H1 (cell line): Measurements from ENCODE around the gene OSR1. TPM values are rescaled to one million over a fixed set of nuclear protein-coding genes. Genes with fewer than 3 reads are reported as not detected.

Source experiments
- CTCF ChIA-PET: fragments of 300-600 bp; sonication (Branson Sonifier 250); formaldehyde crosslinking; loops from one replicate; lab custom pipeline; 2021; ENCODE audit not compliant: partially characterized antibody; lab: Charles Lee
- POLR2A ChIA-PET: fragments of 300-600 bp; sonication (Branson Sonifier 250); formaldehyde crosslinking; loops from one replicate; lab custom pipeline; 2021; ENCODE audit warnings: inconsistent platforms; ENCODE audit not compliant: partially characterized antibody; lab: Charles Lee
- DNase-seq, 2 experiments: peaks; one replicate each; pipeline versions ENCODE4 v3.0.0 to v3.0.0-alpha.2; 2010 to 2022; ENCODE audit warnings: low spot score in 2 of 2, low read depth in 1 of 2, mixed read lengths in 1 of 2
- FAIRE-seq: peaks from 2 replicates; lab custom pipeline; 2011; peaks lifted over from hg19 to GRCh38; lab: Jason Lieb, UNC
- H2AFZ ChIP-seq: 2 replicates; pipeline ENCODE4 v1.8.1; 2012; ENCODE audit warnings: low read length, inconsistent platforms
- H2AK5ac ChIP-seq: 2 replicates; pipeline ENCODE4 v1.6.1; 2013; ENCODE audit warnings: low read depth, low read length
- H2BK120ac ChIP-seq: replicated peaks from 2 replicates; pipeline ENCODE3; 2013; ENCODE audit warnings: low read depth, low read length, inconsistent platforms
- H2BK12ac ChIP-seq: 2 replicates; pipeline ENCODE4 v1.6.1; 2013; ENCODE audit warnings: low read depth, low read length
- H2BK15ac ChIP-seq: 2 replicates; pipeline ENCODE4 v1.6.1; 2013; ENCODE audit warnings: low read length
- H2BK20ac ChIP-seq: 2 replicates; pipeline ENCODE4 v1.6.1; 2013; ENCODE audit warnings: low read length
- H2BK5ac ChIP-seq: 2 replicates; pipeline ENCODE4 v1.6.1; 2013; ENCODE audit warnings: low read depth, low read length
- H3K14ac ChIP-seq: 2 replicates; pipeline ENCODE4 v1.6.1; 2013; ENCODE audit warnings: inconsistent platforms; ENCODE audit not compliant: insufficient read length
- H3K18ac ChIP-seq: 2 replicates; pipeline ENCODE4 v1.6.1; 2013; ENCODE audit warnings: low read length; ENCODE audit errors: extremely low read depth
- H3K23ac ChIP-seq: 2 replicates; pipeline ENCODE4 v1.6.1; 2013; ENCODE audit warnings: inconsistent platforms; ENCODE audit not compliant: insufficient read length
- H3K23me2 ChIP-seq: 2 replicates; pipeline ENCODE4 v1.6.1; 2013; ENCODE audit warnings: low read depth, low read length
- H3K27ac ChIP-seq: 2 replicates; pipeline ENCODE4 v1.6.1; 2011; ENCODE audit warnings: low read depth, low read length, inconsistent platforms
- H3K27me3 ChIP-seq, 4 experiments: replicated peaks in 1 of 4; 1 replicate in 1 of 4; 2 replicates in 3 of 4; pipeline versions ENCODE4 v1.6.1 to v1.8.1; 2011 to 2013; ENCODE audit warnings: low read length in 3 of 4, mild to moderate bottlenecking in 3 of 4, inconsistent platforms in 2 of 4, mixed read lengths in 2 of 4, moderate library complexity in 1 of 4; ENCODE audit not compliant: control insufficient read depth in 3 of 4, insufficient read depth in 3 of 4; ENCODE audit errors: extremely low read depth in 1 of 4
- H3K36me3 ChIP-seq, 4 experiments: 2 replicates each; pipeline versions ENCODE4 v1.6.1 to v1.8.1; 2011 to 2013; ENCODE audit warnings: mild to moderate bottlenecking in 4 of 4, low read length in 3 of 4, moderate library complexity in 2 of 4, control low read depth in 1 of 4, inconsistent platforms in 1 of 4; ENCODE audit not compliant: insufficient read depth in 4 of 4, control insufficient read depth in 2 of 4
- H3K4ac ChIP-seq: replicated peaks from 2 replicates; pipeline ENCODE3; 2013; ENCODE audit warnings: low read length, low read depth, mixed read lengths, inconsistent platforms; ENCODE audit not compliant: insufficient read length
- H3K4me1 ChIP-seq, 4 experiments: replicated peaks in 1 of 4; 1 replicate in 1 of 4; 2 replicates in 3 of 4; pipeline versions ENCODE4 v1.6.1 to v1.8.1; 2011 to 2013; ENCODE audit warnings: low read length in 3 of 4, inconsistent platforms in 2 of 4, mixed read lengths in 1 of 4; ENCODE audit not compliant: insufficient read depth in 4 of 4, control insufficient read depth in 3 of 4
- H3K4me2 ChIP-seq, 2 experiments: 2 replicates each; pipeline versions ENCODE4 v1.6.1 to v1.8.1; 2011 to 2013; ENCODE audit warnings: low read depth in 2 of 2, low read length in 2 of 2, control low read depth in 1 of 2, inconsistent platforms in 1 of 2, mild to moderate bottlenecking in 1 of 2; ENCODE audit not compliant: insufficient read depth in 1 of 2
- H3K4me3 ChIP-seq, 4 experiments: fragments of 200-600, 300-600 bp in 1 of 4; sonication (generic), shearing (Covaris generic), sonication (Bioruptor Twin) in 1 of 4; 2 replicates each; pipeline versions ENCODE4 v1.5.1 to v1.8.1; 2011 to 2016; ENCODE audit warnings: low read length in 4 of 4, low read depth in 3 of 4, control low read depth in 2 of 4, inconsistent platforms in 2 of 4, mild to moderate bottlenecking in 2 of 4, mixed read lengths in 1 of 4, moderate library complexity in 1 of 4; ENCODE audit not compliant: insufficient read depth in 2 of 4; ENCODE audit errors: extremely low read depth in 1 of 4
- H3K56ac ChIP-seq: replicated peaks from 2 replicates; pipeline ENCODE3; 2013; ENCODE audit warnings: low read depth, mild to moderate bottlenecking, mixed read lengths, low read length, inconsistent platforms; ENCODE audit not compliant: insufficient read length
- H3K79me1 ChIP-seq: 2 replicates; pipeline ENCODE4 v1.6.1; 2013; ENCODE audit warnings: low read depth, low read length, control low read depth
- H3K79me2 ChIP-seq, 2 experiments: 2 replicates each; pipeline versions ENCODE4 v1.6.1 to v1.8.1; 2012 to 2013; ENCODE audit warnings: low read length in 2 of 2, mild to moderate bottlenecking in 2 of 2, inconsistent platforms in 1 of 2; ENCODE audit not compliant: insufficient read depth in 2 of 2, control insufficient read depth in 1 of 2
- H3K9ac ChIP-seq, 4 experiments: replicated peaks in 1 of 4; 1 replicate in 1 of 4; 2 replicates in 3 of 4; pipeline versions ENCODE4 v1.6.1 to v1.8.1; 2011 to 2013; ENCODE audit warnings: low read depth in 3 of 4, low read length in 3 of 4, control low read depth in 2 of 4, mild to moderate bottlenecking in 2 of 4, moderate library complexity in 2 of 4, inconsistent platforms in 1 of 4; ENCODE audit errors: extremely low read depth in 1 of 4
- H3K9me3 ChIP-seq, 2 experiments: 2 replicates each; pipeline versions ENCODE4 v1.6.1 to v1.8.1; 2012 to 2013; ENCODE audit warnings: mild to moderate bottlenecking in 2 of 2, moderate library complexity in 2 of 2, control low read depth in 1 of 2, inconsistent platforms in 1 of 2, low read depth in 1 of 2, low read length in 1 of 2, mixed read lengths in 1 of 2; ENCODE audit not compliant: insufficient read depth in 2 of 2
- H4K20me1 ChIP-seq, 2 experiments: replicated peaks in 1 of 2; 2 replicates each; pipeline versions ENCODE3 to v1.8.1; 2011 to 2013; ENCODE audit warnings: inconsistent platforms in 2 of 2, low read length in 2 of 2, mild to moderate bottlenecking in 1 of 2; ENCODE audit not compliant: insufficient read depth in 2 of 2, control insufficient read depth in 1 of 2
- H4K5ac ChIP-seq: 2 replicates; pipeline ENCODE4 v1.6.1; 2013; ENCODE audit warnings: low read length, low read depth, mixed read lengths, inconsistent platforms; ENCODE audit not compliant: insufficient read length
- H4K8ac ChIP-seq: 2 replicates; pipeline ENCODE4 v1.8.0; 2013; ENCODE audit warnings: mild to moderate bottlenecking, moderate library complexity, low read length, inconsistent platforms; ENCODE audit not compliant: insufficient read depth; ENCODE audit errors: extremely low read depth
- H4K91ac ChIP-seq: replicated peaks from 2 replicates; pipeline ENCODE3; 2013; ENCODE audit warnings: low read length, mixed read lengths, inconsistent platforms; ENCODE audit not compliant: insufficient read length
- BCL11A ChIP-seq, 2 experiments: IDR thresholded peaks; one replicate each; pipeline ENCODE4 v1.6.1; 2011; ENCODE audit warnings: low read depth in 2 of 2, low read length in 2 of 2, mild to moderate bottlenecking in 2 of 2
- BRCA1 ChIP-seq: IDR thresholded peaks from 2 replicates; pipeline ENCODE4 v1.6.1; 2012; ENCODE audit warnings: low read depth, low read length, improper control_type of control experiment
- CTCF ChIP-seq, 3 experiments: IDR thresholded peaks; 1 replicate in 2 of 3; 2 replicates in 1 of 3; pipeline versions ENCODE4 v1.5.1 to v1.6.1; 2011; ENCODE audit warnings: low read length in 3 of 3, mild to moderate bottlenecking in 3 of 3, inconsistent platforms in 2 of 3, low read depth in 1 of 3, moderate library complexity in 1 of 3; ENCODE audit not compliant: insufficient read depth in 1 of 3; ENCODE audit errors: control extremely low read depth in 1 of 3
- EGR1 ChIP-seq: IDR thresholded peaks from 2 replicates; pipeline ENCODE4 v1.6.1; 2011; ENCODE audit warnings: low read depth, low read length, borderline replicate concordance
- KDM4A ChIP-seq: IDR thresholded peaks from one replicate; pipeline ENCODE4 v1.7.1; 2012; ENCODE audit warnings: low read depth, mild to moderate bottlenecking, moderate library complexity, low read length, inconsistent platforms; ENCODE audit not compliant: severe bottlenecking
- PHF8 ChIP-seq: fragments of 200-600 bp; sonication (generic); conservative IDR thresholded peaks from 2 replicates; pipeline ENCODE4 v1.7.1; 2012; ENCODE audit warnings: low read depth, mild to moderate bottlenecking, inconsistent platforms, low read length, moderate library complexity
- RAD21 ChIP-seq, 2 experiments: IDR thresholded peaks in 1 of 2; conservative IDR thresholded peaks in 1 of 2; 2 replicates each; pipeline ENCODE4 v1.6.1; 2011; ENCODE audit warnings: low read depth in 2 of 2, low read length in 2 of 2, improper control_type of control experiment in 1 of 2, inconsistent platforms in 1 of 2, mild to moderate bottlenecking in 1 of 2, moderate library complexity in 1 of 2
- WGBS, 2 experiments: shearing (Covaris generic) in 1 of 2; methylation state at CpG; one replicate each; pipeline versions ENCODE4 v1.1.6 to v1.1.7; 2013 to 2015; ENCODE audit warnings: low lambda C conversion rate in 2 of 2, mixed read lengths in 2 of 2, inconsistent platforms in 1 of 2, low coverage in 1 of 2, missing lambda C conversion rate in 1 of 2; ENCODE audit not compliant: insufficient replicate concordance in 2 of 2, insufficient coverage in 1 of 2, insufficient read length in 1 of 2; ENCODE audit errors: extremely low coverage in 1 of 2, missing lambda C conversion rate in 1 of 2; 5-methylcytosine and 5-hydroxymethylcytosine counted together
- polyA plus RNA-seq, 7 experiments: library from polyadenylated mRNA; depleted of rRNA in 3 of 7; stranded (reverse) in 5 of 7; unstranded in 2 of 7; fragments of >200 nt in 5 of 7; fragments of 200-250 nt in 2 of 7; gene quantifications; 1 replicate in 5 of 7; 2 replicates in 1 of 7; 4 replicates in 1 of 7; pipeline versions ENCODE4 v1.2.1 to v1.2.3, GENCODE V29; 2011 to 2013; ENCODE audit warnings: missing spikeins in 2 of 7, mixed read lengths in 2 of 7
- total RNA-seq: library from RNA; stranded (reverse); fragmentation: NEBNext Ultra II Directional; extraction: Animal tissue kit (Norgen Biotek cat#: 25700); gene quantifications from 2 replicates; pipeline ENCODE4 v1.2.1, GENCODE V29; 2021

The OSR1 gene
- total and polyA plus RNA-seq, 2 of the 8 experiments (the other 6 are each of a cell fraction or from before 2014, with no cell fraction given), result 0.05 to 0.22 TPM

GRCh38 chr2:19319698-19320097, 38.7 kb downstream of the OSR1 start:
- H3K27me3 ChIP-seq, result no peaks in the 10 kb centered on the region
- H2BK12ac ChIP-seq, result no peak overlapping the region
- H3K56ac ChIP-seq, result no peak overlapping the region
- no peak overlapping the region for H3K4ac ChIP-seq
- H3K9ac ChIP-seq, result no peak overlapping the region
- no peak for FAIRE-seq
- peaks cover 0 to 2% of the 10 kb centered on the region in 2 experiments; a peak in 1 of 4 replicates for H3K9me3 ChIP-seq
- no peaks in the 10 kb centered on the region; the same call in 1 of the 2 replicates for H3K23me2 ChIP-seq
- no peaks in the 10 kb centered on the region for H3K36me3 ChIP-seq
- H2AK5ac ChIP-seq, result no peak overlapping the region
- POLR2A ChIA-PET, result no interaction called here
- H3K4me1 ChIP-seq, result no peaks in the 10 kb centered on the region
- WGBS, 2 experiments, result 97% methylated on average over 3 of the region's 3 CpGs; no CpG with 5 or more reads in 1 of the 2 experiments
- H4K5ac ChIP-seq, result no peak overlapping the region
- no peak overlapping the region for H3K14ac ChIP-seq
- H2BK20ac ChIP-seq, result no peak overlapping the region
- no peak overlapping the region; the same call in 1 of the 2 replicates for H2AFZ ChIP-seq
- H2BK120ac ChIP-seq, result no peak overlapping the region
- no peak overlapping the region for H3K23ac ChIP-seq
- no peaks in the 10 kb centered on the region for H4K20me1 ChIP-seq
- no peak overlapping the region for H3K27ac ChIP-seq
- no peak overlapping the region for H4K91ac ChIP-seq
- H2BK5ac ChIP-seq, result no peak overlapping the region
- no peak overlapping the region for H3K18ac ChIP-seq
- no peaks in the 10 kb centered on the region for H3K79me1 ChIP-seq
- no peak for TF ChIP-seq PHF8
- peak; percentile 28 to 54; a peak in 3 of 4 replicates for TF ChIP-seq RAD21 (IDR thresholded peaks at IDR 0.05 in 1 of 2, conservative IDR thresholded peaks at IDR 0.05 in 1 of 2; ENCODE audit: low read depth in 2 of 2, low read length in 2 of 2)
- TF ChIP-seq KDM4A, result no peak
- no peak for TF ChIP-seq BRCA1
- TF ChIP-seq CTCF (IDR thresholded peaks at IDR 0.05; ENCODE audit: control extremely low read depth in 1 of 3, insufficient read depth in 1 of 3, low read depth in 1 of 3, low read length in 3 of 3), result peak in 1 of 3 experiments; percentile 11; a peak in 1 of 4 replicates
- no peak for TF ChIP-seq BCL11A (IDR thresholded peaks at IDR 0.05; ENCODE audit: low read depth in 2 of 2, low read length in 2 of 2)
- no peak for TF ChIP-seq EGR1
- no peaks in the 10 kb centered on the region for H3K79me2 ChIP-seq
- CTCF ChIA-PET, result interaction anchor here (0.8 to 1.3 kb wide), 3 partner anchors 28 to 542 kb away, joined by 3 to 5 read pairs (median 3); no protein-coding TSS in a partner anchor
- no peak overlapping the region for H2BK15ac ChIP-seq
- H4K8ac ChIP-seq, result no peak overlapping the region
- no peak overlapping the region for H3K4me2 ChIP-seq
- no peak for DNase-seq
- H3K4me3 ChIP-seq, result no peak overlapping the region
